Left renal pelvis (tissue), 4 donors: ENCODE data around the gene TNFAIP8L1. TPM values are rescaled to one million over a fixed set of nuclear protein-coding genes. Genes with fewer than 3 reads are reported as not detected.
A peak's percentile ranks its signal among the peaks of the same experiment; 100 is the strongest.
"Not testable (repeated sequence)": the region's sequence is repeated elsewhere in the genome, so short reads cannot be mapped to it uniquely, and the experiment has no call there.

Experiments
- DNase-seq, 4 donors: peaks; one replicate each; pipeline ENCODE4 v3.0.0-alpha.2; 2013; ENCODE audit warnings: low read depth in 4 of 4, low spot score in 3 of 4
- polyA plus RNA-seq, 4 donors: library from polyadenylated mRNA; unstranded; fragments of 120-200 nt; gene quantifications; one replicate each; pipeline ENCODE4 v1.2.1, GENCODE V29; 2013; ENCODE audit not compliant: insufficient read length in 4 of 4

The TNFAIP8L1 gene
- polyA plus RNA-seq, result 10 to 100 TPM in 2 of 4 donors, 1 to 10 TPM in 2; 9.4 to 15.4 (median 10.8) TPM

GRCh38 chr19:4638828-4639530 is at the start of gene TNFAIP8L1:
TNFAIP8L1 (plus strand) TSS chr19:4639516; CDS start chr19:4651870, 12,354 bp downstream.
- DNase-seq, result peak; percentile 77 to 92 (median 88)

- DNase-seq, result no peak
These were observed 49.5 kb upstream of the TNFAIP8L1 start for GRCh38 chr19:4589579-4590410.

GRCh38 chr19:4590559-4590958 is 48.8 kb upstream of the TNFAIP8L1 start:
- DNase-seq, result no peak

- no peak for DNase-seq
These were observed 48.0 kb upstream of the TNFAIP8L1 start for GRCh38 chr19:4591320-4591719.

- no peak for DNase-seq
These were observed 46.9 kb upstream of the TNFAIP8L1 start for GRCh38 chr19:4592445-4592844.

GRCh38 chr19:4593409-4593851 is 45.9 kb upstream of the TNFAIP8L1 start:
- no peak for DNase-seq

- DNase-seq, result no peak
These were observed 45.1 kb upstream of the TNFAIP8L1 start for GRCh38 chr19:4594201-4594600.

- not testable (repeated sequence) for DNase-seq
These were observed 44.2 kb upstream of the TNFAIP8L1 start for GRCh38 chr19:4595158-4595557.

GRCh38 chr19:4596033-4596904 is 43.0 kb upstream of the TNFAIP8L1 start:
- DNase-seq, result no peak

GRCh38 chr19:4597278-4597974 is 41.9 kb upstream of the TNFAIP8L1 start:
- no peak for DNase-seq

GRCh38 chr19:4597975-4598671 is 41.2 kb upstream of the TNFAIP8L1 start:
- no peak for DNase-seq

- no peak for DNase-seq
These were observed 40.6 kb upstream of the TNFAIP8L1 start for GRCh38 chr19:4598712-4599111.

- no peak for DNase-seq
These were observed 39.2 kb upstream of the TNFAIP8L1 start for GRCh38 chr19:4600082-4600481.

- DNase-seq, result no peak
These were observed 38.4 kb upstream of the TNFAIP8L1 start for GRCh38 chr19:4600893-4601292.

GRCh38 chr19:4602173-4602788 is 37.0 kb upstream of the TNFAIP8L1 start:
- DNase-seq, result no peak

GRCh38 chr19:4602915-4603314 is 36.4 kb upstream of the TNFAIP8L1 start:
- DNase-seq, result no peak

GRCh38 chr19:4604912-4605311 is 34.4 kb upstream of the TNFAIP8L1 start:
- no peak for DNase-seq

- no peak for DNase-seq
These were observed 33.1 kb upstream of the TNFAIP8L1 start for GRCh38 chr19:4606181-4606580.
